ENCODE measurements around the gene TWSG1.

DNA sequence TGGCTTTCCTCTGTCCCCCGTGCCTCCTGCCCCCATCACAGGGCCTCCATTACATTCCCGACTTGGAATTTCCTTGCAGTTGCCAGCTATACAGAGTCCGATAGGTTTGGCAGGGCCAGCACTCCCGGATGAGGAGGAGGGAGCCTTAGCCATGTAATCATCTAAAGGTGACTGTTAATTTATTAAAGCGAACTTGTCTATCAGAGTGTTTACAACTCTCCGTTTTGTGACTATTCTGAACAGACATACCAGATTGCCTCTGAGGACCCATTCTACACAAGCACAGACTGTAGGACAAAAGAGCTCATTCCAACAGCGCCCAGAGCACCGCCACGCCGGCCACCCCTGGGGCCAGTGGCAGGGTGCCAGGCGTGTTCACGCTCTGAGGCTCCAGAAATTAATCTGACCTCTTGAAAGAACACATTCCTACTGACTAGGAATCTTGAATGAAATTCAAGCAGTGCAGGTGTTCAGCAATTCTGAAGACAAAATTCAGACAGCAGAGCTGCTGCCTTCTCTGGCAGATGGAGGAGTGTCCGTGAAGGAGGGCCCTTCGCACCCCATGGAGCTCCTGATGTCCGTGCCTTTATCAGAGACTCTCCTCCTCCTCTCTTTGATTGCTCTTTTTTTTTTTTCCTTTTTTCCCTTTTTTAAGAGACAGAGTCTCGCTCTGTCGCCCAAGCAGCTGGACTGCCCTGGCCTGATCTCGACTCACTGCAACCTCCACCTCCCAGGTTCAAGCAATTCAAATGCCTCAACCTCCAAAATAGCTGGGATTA is 82.7 kb downstream of the TWSG1 start:
- TF ChIP-seq, protein P1, sequence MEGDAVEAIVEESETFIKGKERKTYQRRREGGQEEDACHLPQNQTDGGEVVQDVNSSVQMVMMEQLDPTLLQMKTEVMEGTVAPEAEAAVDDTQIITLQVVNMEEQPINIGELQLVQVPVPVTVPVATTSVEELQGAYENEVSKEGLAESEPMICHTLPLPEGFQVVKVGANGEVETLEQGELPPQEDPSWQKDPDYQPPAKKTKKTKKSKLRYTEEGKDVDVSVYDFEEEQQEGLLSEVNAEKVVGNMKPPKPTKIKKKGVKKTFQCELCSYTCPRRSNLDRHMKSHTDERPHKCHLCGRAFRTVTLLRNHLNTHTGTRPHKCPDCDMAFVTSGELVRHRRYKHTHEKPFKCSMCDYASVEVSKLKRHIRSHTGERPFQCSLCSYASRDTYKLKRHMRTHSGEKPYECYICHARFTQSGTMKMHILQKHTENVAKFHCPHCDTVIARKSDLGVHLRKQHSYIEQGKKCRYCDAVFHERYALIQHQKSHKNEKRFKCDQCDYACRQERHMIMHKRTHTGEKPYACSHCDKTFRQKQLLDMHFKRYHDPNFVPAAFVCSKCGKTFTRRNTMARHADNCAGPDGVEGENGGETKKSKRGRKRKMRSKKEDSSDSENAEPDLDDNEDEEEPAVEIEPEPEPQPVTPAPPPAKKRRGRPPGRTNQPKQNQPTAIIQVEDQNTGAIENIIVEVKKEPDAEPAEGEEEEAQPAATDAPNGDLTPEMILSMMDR (IDR thresholded peaks at IDR 0.05 in 8 of 11, conservative IDR thresholded peaks at IDR 0.05 in 3 of 11) = no peak
- TF ChIP-seq POLR2AphosphoS5 (IDR thresholded peaks at IDR 0.05) = no peak
